ENCODE measurements around the gene FKBP1B.
"Not testable (repeated sequence)": the region's sequence is repeated elsewhere in the genome, so short reads cannot be mapped to it uniquely, and the experiment has no call there.

Gene FKBP1B

GRCh38 chr2:24104906-24105305 is 55.4 kb downstream of the FKBP1B start:
- DNase-seq = no peak

GRCh38 chr2:24105816-24106215 is 56.3 kb downstream of the FKBP1B start:
- peak; percentile 38 for DNase-seq

- no peak for DNase-seq
Measured at GRCh38 chr2:24106786-24107185, 57.2 kb downstream of the FKBP1B start.

- DNase-seq = no peak
Measured at GRCh38 chr2:24107336-24107735, 57.8 kb downstream of the FKBP1B start.

GRCh38 chr2:24109431-24109830 is 59.9 kb downstream of the FKBP1B start:
- DNase-seq = not testable (repeated sequence)

GRCh38 chr2:24110660-24111303 is 61.2 kb downstream of the FKBP1B start:
- no peak for DNase-seq

- no peak for DNase-seq
Measured at GRCh38 chr2:24111407-24111901, 61.9 kb downstream of the FKBP1B start.

Data from HCEC 1CT (cell line).